Stimulated activated CD8-positive, alpha-beta memory T cell treated with anti-CD3 and anti-CD28 coated beads, Interleukin-15, amount 100 ng/mL, for 48 hours (primary cell): ENCODE results near the gene FUT9.

ENCODE experiments used
- DNase-seq, 2 donors: peaks; one replicate each; pipeline ENCODE4 v3.0.0-alpha.2; 2020; ENCODE audit warnings: low read depth in 2 of 2

The FUT9 gene

DNA sequence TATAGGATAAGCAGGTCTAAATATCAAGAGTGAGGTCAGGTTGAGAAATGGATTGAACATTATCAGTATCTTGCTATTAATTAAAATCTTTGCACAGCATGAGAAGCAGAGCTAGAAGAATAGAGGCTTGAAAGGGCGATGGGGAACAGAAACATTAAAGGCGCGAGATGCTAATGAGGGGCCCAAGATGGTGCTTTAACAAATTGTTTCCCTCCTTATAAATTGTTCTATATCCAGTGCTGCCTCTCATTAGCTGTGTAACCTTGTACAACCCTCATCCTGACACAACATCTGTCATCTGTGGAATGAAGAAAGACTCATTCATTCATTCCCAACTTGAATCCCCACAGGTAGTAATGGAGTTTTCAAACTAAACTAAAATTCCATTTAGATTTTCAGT is 57.8 kb downstream of the FUT9 start:
- DNase-seq, result no peak

DNA sequence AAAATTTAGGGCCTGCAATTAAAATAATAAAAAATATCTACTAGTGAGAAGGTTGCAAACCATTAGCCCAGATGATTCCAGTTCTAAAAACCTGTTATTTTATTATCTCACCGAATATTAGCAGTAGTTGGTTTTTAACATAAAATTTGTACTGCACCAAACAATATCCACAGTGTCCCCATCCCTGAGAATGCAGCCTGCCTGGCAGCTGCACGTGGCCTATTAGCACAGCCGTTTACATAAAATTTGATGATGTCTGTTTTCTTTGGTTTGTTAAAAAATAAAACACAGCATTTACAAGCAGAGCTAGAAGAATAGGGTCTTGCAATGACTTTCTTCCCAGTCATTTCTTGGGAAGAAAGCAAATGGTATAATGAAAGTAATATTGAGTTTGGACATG is 58.2 kb downstream of the FUT9 start:
- DNase-seq, result no peak

DNA sequence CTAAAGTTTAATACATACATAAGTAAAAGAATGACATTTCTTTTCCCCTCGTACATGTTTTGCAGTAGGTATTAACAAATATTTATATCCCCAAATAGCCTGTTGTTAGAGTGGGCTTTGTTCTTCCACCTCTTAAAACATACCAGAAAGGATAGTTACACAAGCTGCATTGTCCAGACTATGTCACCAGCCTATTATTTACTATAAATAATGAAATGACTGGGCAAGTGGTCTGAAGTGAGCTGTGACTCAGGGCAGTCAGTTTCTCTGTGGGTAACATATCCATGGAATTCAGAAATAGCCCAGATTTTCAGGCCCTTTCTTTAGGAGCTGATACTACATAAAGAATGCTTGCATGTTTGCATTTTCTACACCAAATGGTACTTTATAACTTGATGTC is 60.1 kb downstream of the FUT9 start:
- DNase-seq, result no peak

DNA sequence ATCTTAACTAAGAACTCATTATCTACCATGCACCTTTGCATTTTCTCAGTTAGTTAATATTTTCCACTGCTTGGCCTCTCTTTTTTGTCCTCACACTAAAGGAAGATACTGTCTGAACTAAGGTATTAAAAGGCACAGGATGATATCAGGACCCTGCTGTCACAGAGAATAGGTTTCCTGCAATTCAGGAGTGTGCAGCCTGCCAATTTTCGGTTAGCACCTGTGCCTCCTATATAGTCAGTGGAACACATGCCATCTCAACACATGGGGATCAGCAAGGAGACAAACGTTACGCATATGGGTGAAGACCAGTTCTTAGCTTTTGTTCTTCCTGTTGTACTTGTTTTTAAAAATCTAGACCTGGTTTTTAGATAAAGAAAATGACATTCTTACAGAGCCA is 71.0 kb downstream of the FUT9 start:
- DNase-seq, result no peak

DNA sequence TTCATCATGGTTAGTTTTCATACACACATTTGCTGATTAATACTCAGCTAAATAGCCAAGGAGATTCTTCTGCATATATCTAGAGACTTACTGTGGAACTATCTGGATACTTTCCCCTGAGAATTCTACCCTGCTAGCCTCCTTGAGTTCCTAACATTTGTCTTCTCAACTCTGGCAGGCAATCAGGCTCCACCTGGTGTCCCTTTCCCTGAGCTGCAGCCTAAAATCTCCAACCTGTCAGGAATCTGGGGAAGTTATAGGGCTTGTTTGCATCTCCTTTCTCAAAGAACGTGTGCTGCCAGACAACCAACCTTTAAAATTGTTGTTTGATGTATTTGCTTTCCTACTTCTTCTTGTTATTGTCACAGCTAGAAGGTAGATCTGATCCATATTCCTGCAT is 73.4 kb downstream of the FUT9 start:
- no peak for DNase-seq

DNA sequence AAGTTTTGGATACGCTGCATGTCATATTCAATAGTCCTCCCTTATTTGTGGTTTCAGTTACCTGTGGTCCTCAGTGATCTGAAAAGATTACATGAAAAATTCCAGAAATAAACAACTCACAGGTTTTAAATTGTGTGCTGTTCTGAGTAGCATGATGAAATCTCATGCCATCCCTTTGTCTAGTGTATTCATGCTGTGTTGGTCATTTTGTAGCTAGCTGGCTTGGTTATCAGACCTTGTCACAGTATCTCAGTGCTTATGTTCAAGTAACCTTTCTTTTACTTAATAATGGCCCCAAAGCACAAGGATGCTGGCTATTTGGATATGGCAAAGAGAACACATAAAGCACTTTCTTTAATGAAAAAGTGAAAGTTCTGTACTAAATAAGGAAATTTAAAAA is 78.3 kb downstream of the FUT9 start:
- no peak for DNase-seq

DNA sequence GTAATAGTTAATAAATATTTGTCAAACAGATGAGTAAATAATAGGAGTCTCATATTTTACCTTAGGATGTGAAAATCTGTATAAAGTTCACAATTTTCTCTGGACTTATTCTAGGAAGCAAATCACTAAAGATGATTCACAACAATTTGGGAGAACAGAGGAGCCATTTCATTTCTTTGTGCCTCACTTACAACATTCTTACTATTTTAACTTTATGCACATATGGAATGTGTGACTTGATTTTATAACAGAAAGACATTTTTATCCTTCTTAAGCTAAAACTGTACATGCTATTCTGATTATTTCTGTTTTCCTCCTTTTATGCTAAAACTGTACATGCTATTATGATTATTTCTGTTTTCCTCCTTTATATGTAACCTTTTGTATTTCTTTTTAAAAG is 83.3 kb downstream of the FUT9 start:
- DNase-seq, result no peak

DNA sequence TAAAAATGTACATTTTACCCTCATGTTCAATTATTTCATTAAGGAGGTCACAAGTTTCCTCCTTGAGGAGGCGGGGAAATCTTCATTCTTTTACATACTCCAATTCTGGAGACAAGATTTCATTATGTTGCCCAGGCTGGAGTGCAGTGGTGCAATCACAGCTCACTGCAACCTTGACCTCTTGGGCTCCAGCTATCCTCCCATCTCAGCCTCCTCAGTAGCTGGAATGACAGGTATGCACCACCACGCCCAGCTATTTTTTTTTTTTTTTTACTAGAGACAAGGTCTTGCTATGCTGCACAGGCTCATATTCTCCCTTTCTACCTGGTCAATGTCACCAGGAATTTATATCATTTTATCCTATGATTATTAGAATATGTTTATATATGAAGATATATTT is 85.8 kb downstream of the FUT9 start:
- no peak for DNase-seq

DNA sequence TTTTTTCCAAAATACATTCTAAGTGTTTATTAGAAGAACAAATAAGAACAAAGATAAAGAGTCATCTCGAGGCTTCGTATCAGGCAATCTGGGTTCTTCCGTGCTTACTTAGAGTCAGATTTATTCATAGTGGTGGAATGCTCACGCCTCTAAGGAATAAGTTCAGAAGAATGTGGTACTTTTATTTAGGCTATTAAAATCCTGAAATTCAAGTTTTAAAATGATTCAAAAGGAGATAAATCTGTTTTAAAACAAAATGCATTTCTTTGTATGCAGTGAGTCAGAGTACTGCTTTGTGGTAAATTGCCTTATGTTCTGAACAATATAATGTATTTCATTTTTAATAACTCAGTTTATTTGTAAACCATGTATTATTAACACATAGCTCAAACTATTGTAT is 89.1 kb downstream of the FUT9 start:
- DNase-seq, result no peak

DNA sequence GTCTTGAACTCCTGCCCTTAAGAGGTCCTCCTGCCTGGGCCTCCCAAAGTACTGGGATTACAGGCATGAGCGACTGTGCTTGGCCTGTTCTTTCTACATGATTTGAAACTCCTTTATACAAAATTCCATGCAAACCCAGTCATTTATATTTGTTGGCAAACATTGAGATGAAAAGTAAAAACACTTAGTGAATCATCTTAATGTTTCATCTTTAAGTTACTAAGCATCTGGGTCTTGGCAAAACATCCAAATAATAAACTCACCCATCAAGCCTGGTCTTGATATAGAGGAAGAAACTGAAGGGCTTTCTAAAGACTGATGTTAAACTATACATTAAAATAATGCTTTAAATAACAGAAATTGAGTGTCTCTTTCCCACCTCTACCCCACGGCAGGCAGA is 95.1 kb downstream of the FUT9 start:
- DNase-seq, result no peak

DNA sequence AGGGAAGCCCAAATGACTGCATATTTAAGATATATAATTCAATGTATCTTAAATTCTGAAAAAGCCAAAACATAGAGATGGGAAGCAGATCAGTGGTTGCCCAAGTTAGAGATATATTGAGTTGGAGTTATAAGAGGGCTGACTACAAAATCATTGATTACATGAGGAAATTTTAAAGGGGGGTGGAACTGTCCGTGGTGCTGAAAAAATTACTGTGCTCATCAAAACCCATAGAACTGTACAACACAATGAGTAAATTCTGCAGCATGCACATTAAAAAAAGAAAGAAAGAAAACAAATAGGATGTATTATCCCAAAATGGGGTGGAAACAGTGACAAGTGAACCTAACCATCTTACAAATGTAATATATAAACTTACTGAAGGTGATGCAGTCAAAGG is 100.9 kb downstream of the FUT9 start:
- DNase-seq, result no peak

DNA sequence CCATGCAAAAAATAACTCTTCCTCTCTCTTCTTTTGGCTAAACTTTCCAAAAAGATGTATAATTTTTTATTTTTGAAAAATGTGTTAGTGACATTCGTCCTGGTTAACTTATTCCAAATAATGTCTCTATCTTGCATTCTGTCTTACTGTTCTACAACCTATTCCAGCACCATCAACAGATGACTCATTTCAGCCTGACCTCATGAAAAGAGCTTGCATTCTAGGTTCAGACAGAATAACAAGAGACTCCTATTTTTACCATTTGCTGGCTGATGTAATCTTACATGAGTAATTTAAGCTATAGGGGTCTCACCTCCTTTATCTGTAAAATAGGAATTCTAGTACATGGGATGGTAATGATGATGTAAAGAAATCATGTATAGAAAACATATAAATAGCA is 109.0 kb downstream of the FUT9 start:
- DNase-seq, result no peak

DNA sequence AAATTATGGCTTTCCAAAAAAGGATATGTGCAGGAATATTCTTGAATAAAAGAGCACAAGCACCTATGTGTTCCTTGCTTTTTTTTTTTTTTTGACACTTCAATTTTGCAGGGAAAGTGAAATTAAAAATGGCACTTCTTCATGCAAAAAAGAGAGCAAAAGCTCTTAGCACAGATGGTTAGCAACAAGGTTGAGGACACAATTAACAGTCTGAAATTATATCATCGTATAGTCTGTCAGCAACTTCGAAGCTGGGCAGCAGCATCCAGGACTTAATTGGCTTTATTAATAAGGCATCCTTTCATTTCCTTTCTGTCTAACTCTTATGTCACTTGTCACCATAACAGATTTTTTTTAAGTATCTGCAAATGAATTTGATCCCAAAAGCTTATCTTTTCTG is 122.6 kb downstream of the FUT9 start:
- no peak for DNase-seq

DNA sequence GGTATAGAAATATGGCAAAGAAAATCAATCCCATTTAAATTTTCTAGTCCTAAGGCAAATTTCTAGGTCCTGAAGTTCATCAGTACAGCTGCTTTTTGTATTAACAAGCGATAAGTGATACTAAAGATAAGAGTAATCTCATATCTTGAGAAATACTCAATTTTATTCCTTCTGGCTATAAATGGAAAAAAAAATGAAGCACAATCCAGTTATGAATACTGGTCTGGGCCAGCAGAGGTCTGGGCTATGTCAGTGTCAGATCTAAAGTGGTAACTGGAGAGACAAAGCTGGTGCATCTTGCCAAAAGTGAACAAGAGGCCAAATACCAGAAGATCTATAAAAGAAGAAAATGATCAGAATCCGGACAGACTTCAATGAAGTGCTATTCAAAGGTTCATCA is 126.4 kb downstream of the FUT9 start:
- DNase-seq, result no peak

DNA sequence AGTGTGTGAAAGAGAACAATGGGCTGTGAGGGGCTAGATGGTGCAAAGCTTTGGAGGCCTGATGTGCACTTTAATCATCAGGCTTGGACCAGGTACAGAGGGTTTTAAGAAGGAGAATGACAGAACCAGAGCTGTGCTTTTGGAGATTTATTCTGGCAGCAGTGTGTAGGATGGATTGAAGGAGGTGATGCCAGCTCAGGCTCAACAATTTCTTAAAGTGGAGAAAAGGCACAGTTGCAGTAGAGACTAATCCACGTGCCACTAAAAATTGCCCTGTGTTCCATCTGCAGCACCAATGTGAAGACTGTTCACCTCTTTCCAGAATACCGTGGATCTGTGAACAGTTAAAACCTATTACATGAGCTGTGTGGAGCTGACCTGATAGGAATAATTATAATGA is 134.7 kb downstream of the FUT9 start:
- no peak for DNase-seq

DNA sequence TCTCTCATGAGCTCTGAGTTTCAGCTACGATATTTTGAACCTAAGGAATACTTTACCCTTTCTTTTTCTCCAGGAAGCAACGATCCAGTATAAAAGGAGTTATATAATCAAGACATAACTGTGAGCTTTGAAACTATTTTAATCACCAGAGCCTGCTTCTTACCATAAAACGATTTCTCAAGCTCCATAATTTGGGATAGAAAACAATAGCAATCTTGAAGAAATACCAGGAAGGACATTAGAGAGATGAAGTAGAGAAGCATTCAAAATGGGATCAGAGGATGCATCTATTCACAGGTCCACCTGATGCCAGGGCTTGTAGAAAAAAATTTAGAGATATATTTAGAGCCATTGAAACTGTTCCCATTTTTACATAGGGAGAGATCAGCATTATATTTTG is 135.9 kb downstream of the FUT9 start:
- no peak for DNase-seq

DNA sequence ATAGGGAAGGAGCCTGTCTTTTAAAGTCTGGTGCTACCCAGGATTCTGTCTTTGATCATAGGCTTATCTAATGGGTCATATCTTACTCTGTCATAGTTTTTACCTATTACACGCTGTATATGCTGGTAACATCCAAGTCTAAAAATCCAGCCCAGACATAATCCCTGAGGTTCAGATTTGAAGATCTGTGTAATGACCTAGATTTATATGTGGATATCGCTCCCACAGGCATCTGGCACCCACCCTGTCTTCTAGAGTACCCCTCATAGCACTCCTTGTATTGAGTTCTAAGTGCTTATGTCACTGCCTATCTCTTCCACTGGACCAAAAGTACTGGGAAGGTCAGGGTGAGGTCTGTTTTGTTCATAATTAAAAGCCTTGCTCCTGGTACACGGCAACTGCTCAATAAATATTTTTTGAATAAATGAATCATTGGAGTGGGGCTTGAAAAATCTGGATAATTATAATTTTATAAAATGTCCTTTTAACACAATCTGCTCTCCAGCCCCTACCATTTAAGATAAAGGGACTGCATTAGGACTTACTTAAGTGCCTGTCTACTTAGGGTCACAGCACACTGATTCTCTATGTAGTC is 136.4 kb downstream of the FUT9 start:
- no peak for DNase-seq

DNA sequence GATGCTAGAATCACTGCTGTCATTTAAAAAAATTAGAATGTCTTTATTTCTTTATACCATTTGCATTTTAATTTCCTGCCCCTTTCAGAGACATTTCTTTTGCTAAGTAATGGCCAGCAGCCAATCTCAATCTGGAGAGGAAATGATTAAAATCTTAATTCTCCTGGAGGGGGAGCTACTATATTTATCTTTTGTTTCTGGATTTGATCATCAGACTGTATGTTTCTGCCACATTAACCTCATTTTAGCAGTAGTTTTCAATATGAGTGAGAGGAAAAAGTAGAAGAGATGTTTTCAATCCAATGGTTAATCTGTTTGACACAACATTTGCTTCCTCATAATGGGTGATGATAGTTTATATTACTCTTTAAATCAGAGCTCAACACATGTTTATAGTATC is 138.0 kb downstream of the FUT9 start:
- no peak for DNase-seq

DNA sequence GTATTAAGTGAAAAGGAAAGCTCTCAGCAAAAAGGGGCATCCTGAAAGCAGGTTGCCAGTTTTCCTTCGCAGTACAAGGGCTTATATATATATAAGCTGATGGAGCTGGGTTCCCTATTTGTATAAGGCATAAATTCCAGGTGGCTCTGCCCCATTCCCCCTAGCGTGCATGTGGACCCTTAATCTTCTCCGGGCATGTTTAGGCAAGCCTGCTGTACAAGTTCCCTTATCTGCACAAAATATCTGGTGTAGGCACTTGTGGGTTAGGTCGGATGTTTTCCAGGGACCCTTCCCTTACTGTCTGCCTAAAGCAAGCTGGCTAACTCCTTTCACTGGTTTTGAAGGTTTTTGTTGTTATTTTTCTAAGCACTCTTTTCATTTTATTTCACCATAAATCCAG is 140.7 kb downstream of the FUT9 start:
- DNase-seq, result no peak

DNA sequence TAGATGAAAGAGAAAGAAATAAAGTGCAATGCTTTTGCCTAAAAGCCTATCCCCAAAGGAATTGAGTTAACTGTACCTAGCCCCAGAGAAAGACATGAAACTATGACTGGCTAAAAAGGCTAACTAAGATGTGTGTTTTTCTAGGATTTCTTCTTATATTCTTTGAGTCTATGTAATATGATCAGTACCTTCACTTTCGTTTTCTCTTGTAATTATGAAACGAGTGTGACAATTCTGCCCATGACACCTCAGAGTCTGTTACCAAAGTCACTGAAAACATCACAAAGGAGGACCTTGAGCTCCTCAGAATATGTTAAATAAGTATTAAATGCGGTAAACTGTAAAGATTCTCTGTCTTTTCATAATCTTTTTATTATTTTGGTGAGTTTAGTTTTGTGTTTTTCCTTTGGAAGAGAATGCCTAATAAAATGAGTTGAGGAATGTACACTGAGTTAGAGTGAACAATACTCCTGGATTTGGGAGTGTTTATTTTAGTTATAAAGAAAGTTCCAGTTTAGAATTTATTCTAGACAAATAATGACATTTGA is 141.3 kb downstream of the FUT9 start:
- no peak for DNase-seq

DNA sequence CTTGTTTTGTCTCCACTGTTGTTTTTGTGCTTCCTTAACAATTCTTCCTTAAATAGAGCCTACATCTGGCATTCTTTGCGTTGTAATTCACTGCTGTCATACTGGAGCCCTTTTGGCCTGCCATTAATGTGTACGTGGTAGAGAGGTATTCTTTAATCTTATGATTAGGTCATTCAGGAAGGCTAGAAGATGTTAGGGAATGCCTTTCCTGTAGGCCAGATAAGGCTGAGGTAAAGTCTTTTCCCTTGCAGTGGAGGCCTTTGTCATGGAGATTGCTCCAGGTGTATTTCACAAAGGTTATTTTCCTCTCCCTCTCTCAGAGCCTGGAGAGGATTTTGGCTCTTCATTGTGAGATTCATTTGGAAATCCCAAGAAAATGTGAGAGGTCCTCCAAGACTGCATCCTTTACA is 146.9 kb downstream of the FUT9 start:
- DNase-seq, result no peak

DNA sequence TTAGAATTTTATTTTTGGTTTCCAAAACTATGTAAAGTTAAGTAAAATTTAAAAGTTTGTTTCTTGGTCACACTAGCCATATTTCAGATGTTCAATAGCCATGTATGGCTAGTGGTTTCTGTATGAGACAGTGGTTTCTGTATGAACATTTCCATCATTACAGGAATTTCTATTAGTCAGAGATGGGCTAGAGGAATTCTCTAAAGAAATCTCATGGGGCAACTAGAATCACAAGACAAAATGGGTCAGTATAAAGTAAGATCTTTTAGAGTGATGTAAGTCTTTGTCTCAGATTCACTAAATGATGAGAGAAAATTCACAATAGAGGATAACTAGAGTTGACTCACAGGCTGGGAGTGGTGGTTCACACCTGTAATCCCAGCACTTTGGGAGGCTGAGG is 149.0 kb downstream of the FUT9 start:
- DNase-seq, result no peak

DNA sequence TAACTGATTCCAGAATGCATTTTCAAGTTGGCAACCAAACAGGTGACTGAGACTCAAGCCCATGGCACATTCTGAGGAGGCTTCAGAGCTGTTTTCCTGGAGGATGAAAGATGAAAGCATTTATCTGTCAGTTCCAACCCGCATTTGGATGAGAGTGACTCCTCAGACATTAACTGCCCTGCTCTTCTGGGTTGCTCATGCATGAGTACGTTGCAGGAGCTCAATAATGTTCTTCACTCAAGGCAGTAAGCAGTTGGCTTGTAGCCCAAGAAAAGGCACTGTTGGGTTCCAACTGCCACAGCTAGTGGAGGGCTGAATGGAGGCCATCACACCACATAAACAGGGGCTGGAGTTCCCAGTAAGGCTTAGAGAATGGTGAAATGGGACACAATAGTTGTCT is 155.3 kb downstream of the FUT9 start:
- DNase-seq, result no peak

DNA sequence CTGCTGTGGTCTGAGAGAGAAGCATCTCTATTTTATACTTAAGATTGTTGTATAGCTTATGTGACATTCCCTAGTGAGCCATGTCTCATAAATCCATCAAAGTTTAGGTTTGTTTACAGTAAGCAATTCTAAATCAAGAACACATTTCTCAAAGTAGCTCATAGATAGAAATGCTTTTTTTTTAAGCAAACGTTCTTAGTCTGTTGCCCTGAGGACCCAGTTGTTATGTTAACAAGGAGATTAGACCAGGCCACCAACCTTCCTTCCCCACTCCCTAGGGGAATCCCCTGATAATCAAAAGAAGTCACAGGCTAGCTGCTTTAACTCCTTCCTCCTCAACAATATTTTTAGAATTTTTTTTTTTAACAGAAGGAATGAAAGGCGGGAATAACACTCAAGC is 169.0 kb downstream of the FUT9 start:
- DNase-seq, result no peak

DNA sequence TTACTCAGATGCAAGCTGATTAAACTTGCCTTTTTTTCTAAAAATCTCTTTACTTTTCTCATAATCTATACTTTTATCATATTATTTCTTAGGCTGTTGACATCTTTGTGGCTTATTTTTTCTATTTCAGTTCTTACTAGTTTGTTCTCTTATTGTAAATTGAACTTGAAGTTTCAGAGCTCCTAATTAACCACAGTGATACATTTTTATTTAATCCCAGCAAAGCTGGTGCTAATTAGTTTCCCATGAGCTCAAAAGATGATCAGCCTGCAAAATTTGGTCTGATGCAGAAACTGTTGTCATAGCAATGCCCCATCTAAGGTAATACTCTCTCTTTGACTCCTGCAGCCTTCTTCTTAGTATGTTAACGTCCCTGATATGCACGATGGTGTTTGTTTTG is 170.3 kb downstream of the FUT9 start:
- DNase-seq, result no peak
